ENCODE results near the gene FAM200B.

FAM200B gene

GRCh38 chr4:15667006-15667405 lies 14.6 kb upstream of the FAM200B start:
- DNase-seq (ENCODE audit: low read depth in 3 of 3, low spot score in 1 of 3) = no peak

- no peak for DNase-seq (ENCODE audit: low read depth in 3 of 3, low spot score in 1 of 3)
Observed at GRCh38 chr4:15668566-15669435, 12.8 kb upstream of the FAM200B start.

GRCh38 chr4:15670576-15670975 lies 11.1 kb upstream of the FAM200B start:
- no peak for DNase-seq (ENCODE audit: low read depth in 3 of 3, low spot score in 1 of 3)

- no peak for DNase-seq (ENCODE audit: low read depth in 3 of 3, low spot score in 1 of 3)
Observed at GRCh38 chr4:15672101-15672500, 9.5 kb upstream of the FAM200B start.

- no peak for DNase-seq (ENCODE audit: low read depth in 3 of 3, low spot score in 1 of 3)
Observed at GRCh38 chr4:15673337-15673736, 8.3 kb upstream of the FAM200B start.

- DNase-seq (ENCODE audit: low read depth in 3 of 3, low spot score in 1 of 3) = no peak
Observed at GRCh38 chr4:15674046-15674445, 7.6 kb upstream of the FAM200B start.

- DNase-seq (ENCODE audit: low read depth in 3 of 3, low spot score in 1 of 3) = no peak
Observed at GRCh38 chr4:15674926-15675325, 6.7 kb upstream of the FAM200B start.

GRCh38 chr4:15675356-15675755 lies 6.3 kb upstream of the FAM200B start:
- no peak for DNase-seq (ENCODE audit: low read depth in 3 of 3, low spot score in 1 of 3)

GRCh38 chr4:15676039-15676438 lies 5.6 kb upstream of the FAM200B start:
- no peak for DNase-seq (ENCODE audit: low read depth in 3 of 3, low spot score in 1 of 3)

GRCh38 chr4:15676899-15677298 lies 4.7 kb upstream of the FAM200B start:
- no peak for DNase-seq (ENCODE audit: low read depth in 3 of 3, low spot score in 1 of 3)

- DNase-seq (ENCODE audit: low read depth in 3 of 3, low spot score in 1 of 3) = no peak
Observed at GRCh38 chr4:15677507-15677988, 4.1 kb upstream of the FAM200B start.

- DNase-seq (ENCODE audit: low read depth in 3 of 3, low spot score in 1 of 3) = no peak
Observed at GRCh38 chr4:15681067-15681371, 608 bp upstream of the FAM200B start.

- no peak for DNase-seq (ENCODE audit: low read depth in 3 of 3, low spot score in 1 of 3)
Observed at GRCh38 chr4:15682242-15683142, 865 bp downstream of the FAM200B start.

- DNase-seq (ENCODE audit: low read depth in 3 of 3, low spot score in 1 of 3) = no peak
Observed at GRCh38 chr4:15683143-15683495, 1.5 kb downstream of the FAM200B start.

- DNase-seq (ENCODE audit: low read depth in 3 of 3, low spot score in 1 of 3) = no peak
Observed at GRCh38 chr4:15684498-15684897, 2.9 kb downstream of the FAM200B start.

GRCh38 chr4:15688051-15688450 lies 6.4 kb downstream of the FAM200B start:
- no peak for DNase-seq (ENCODE audit: low read depth in 3 of 3, low spot score in 1 of 3)

- DNase-seq (ENCODE audit: low read depth in 3 of 3, low spot score in 1 of 3) = no peak
Observed at GRCh38 chr4:15689540-15689939, 7.9 kb downstream of the FAM200B start.

GRCh38 chr4:15690020-15690809 lies 8.6 kb downstream of the FAM200B start:
- no peak for DNase-seq (ENCODE audit: low read depth in 3 of 3, low spot score in 1 of 3)

GRCh38 chr4:15691346-15692135 lies 9.9 kb downstream of the FAM200B start:
- DNase-seq (ENCODE audit: low read depth in 3 of 3, low spot score in 1 of 3) = no peak

- no peak for DNase-seq (ENCODE audit: low read depth in 3 of 3, low spot score in 1 of 3)
Observed at GRCh38 chr4:15692602-15693001, 11.0 kb downstream of the FAM200B start.

GRCh38 chr4:15694431-15694830 lies 12.8 kb downstream of the FAM200B start:
- no peak for DNase-seq (ENCODE audit: low read depth in 3 of 3, low spot score in 1 of 3)

Data from stimulated activated CD4-positive, alpha-beta T cell treated with anti-CD3 and anti-CD28 coated beads, TNF-alpha, amount 100 ng/mL, for 1 hour (primary cell).